NCI-H1417 treated with DMSO at 0.1 percent for 48 hours (cell line): ENCODE measurements around the gene PTGS2.
"Not testable (repeated sequence)": the region's sequence is repeated elsewhere in the genome, so short reads cannot be mapped to it uniquely, and the experiment has no call there.

Experiments
- DNase-seq: peaks from one replicate; lab custom pipeline; 2025; lab: John Stamatoyannopoulos, UW

Gene PTGS2

DNA sequence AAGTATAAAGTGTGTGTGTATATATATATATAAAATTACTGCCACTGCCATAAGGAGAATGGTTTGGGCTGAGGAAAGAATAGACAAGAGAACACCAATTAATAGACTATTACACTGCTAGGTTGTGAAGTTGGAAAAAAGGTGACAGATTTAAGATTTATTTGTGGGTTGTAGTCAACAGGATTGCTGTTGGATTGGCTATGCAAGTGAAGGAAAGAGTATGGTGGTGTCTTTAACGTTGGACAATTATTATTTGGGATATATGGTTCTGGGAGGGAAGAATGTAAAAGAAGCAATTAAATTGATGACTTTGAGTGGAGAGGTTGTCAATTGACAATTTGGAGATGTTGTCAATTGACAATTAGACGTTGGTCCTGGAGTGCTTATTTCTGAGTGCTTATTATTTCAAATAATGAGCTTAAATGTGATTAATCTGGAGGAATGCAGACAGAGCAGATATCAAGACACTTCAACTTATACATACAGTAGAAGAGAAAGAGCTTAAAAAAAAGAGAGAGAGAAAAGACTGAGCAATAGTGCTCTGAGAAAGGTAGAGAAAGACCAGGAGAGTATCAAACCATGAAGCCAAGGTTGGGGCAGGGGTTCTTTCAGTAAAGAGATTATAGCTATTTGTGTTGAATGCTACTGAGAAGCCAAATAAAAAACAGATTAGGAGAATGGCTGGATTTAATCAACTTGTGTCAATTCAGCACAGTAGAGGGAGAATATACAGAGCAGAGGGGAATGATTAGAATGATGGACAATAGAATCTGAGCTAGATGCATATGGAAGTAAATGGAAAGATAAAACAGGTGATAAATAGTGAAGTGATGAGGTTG, 9.7 kb downstream of the PTGS2 start:
- no peak for DNase-seq

DNA sequence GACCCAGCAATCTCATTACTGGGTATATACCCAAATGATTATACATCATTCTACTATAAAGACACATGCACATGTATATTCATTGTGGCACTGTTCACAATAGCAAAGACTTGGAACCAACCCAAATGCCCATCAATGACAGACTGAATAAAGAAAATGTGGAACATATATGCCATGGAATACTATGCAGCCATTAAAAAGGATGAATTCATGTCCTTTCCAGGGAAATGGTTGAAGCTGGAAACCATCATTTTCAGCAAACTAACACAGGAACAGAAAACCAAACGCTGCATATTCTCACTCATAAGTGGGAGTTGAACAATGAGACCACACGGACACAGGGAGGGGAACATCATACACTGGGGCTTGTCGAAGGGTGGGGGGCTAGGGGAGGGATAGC, 10.4 kb downstream of the PTGS2 start:
- not testable (repeated sequence) for DNase-seq

DNA sequence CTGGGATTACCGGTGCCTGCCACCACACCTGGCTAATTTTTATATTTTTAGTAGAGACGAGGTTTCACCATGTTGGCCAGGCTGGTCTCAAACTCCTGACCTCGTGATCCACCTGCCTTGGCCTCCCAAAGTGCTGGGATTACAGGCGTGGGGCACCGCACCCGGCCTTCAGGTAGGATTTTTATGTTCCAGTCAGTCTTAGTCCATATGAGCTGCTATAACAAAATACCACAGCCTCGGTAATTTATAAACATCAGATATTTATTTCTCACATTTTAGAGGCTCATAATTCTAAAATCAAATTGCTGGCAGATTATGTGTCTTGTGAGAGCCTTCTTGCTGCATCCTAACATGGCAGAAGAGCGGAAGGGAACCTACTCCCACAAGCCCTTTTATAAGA, 16.0 kb downstream of the PTGS2 start:
- DNase-seq = not testable (repeated sequence)

DNA sequence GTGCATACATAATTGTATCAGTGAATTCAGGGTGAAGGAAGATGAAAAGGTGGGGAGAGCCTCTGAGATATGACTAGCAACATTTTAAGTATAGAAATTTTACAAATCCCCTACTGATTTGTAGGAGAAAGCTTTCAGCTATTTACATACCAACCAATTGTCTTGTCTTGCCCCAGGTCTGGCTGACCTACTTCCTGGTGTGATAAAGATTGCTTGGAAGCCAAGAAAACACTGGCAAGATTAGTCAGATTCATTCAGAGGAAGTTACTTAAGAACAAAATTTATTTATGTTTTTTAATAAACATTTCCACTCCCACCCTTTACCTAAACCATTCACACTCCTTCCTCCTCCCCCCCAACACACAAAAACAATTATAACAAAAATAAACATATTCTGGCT, 17.5 kb downstream of the PTGS2 start:
- no peak for DNase-seq

DNA sequence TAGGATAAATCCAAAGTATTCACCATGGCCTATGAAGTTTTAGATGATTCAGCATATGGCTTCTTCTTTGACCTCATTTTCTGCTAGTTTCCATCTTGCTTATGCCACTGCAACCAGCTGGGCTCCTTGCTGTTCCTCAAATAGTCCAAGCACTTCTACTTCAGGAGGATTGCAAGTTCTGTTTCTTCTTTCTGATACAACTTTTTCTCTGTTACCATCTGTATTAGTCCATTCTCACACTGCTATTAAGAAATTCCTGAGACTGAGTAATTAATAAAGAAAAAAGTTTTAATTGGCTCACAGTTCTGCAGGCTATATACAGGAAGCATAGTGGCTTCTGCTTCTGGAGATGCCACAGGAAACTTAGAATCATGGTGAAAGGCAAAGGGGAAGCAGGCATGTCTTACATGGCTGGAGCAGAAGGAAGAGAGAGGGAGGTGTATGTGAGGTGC, 20.3 kb downstream of the PTGS2 start:
- DNase-seq = no peak

DNA sequence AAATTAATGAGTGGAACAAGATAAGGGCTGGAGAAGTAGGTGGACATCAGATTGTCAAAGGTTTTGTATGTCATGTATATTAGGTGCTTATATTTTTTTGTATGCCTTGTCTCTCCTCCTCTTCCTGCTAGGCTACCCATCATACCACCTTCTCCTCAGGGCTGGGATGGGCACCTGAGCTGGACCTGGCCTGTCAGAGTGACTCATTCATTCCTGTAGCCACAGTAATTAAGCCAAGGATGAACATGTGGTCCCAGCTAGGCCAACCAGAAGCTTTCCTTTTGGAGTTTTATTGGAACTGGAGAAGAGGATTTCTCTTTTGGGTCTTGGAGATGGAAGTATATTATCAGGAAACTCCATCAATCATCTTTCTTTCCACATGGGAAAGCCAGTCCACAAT, 21.2 kb downstream of the PTGS2 start:
- no peak for DNase-seq

DNA sequence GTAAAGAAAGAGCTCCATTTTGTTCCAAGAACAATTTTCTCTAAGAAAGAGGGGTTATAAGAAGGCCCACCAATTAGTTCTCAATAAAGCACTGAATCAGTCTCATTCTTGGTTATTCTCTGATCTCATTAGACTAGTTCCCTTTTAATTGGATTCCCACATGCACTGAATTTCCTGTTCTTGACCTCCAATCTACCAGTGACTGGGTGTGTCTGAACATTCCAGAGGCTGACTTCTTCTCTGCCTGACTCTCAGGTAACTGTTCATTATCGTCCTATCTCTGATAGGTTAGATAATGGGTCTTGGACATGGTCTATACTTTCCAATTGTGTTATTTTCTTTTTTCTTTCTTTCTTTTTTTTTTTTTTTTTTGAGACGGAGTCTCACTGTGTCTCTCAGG, 22.7 kb downstream of the PTGS2 start:
- DNase-seq = no peak

DNA sequence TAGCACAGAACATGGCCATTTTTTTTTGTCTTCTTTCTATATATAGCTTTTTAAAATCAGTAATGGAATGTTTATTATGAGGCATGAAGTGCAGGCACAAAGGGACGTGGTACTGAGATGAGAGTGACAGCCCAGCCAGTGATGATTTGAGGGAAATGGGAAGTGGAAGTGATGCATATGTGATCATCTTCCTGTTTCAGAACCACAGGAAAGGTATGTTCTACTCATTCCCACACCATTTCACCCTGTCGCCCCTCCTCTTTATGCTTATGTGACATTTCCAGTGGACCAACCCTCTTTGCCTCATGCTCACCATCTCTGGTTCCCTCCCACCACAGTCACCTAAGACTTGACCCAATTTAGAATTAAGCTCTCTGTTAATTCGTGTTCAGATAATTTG, 24.3 kb downstream of the PTGS2 start:
- no peak for DNase-seq

DNA sequence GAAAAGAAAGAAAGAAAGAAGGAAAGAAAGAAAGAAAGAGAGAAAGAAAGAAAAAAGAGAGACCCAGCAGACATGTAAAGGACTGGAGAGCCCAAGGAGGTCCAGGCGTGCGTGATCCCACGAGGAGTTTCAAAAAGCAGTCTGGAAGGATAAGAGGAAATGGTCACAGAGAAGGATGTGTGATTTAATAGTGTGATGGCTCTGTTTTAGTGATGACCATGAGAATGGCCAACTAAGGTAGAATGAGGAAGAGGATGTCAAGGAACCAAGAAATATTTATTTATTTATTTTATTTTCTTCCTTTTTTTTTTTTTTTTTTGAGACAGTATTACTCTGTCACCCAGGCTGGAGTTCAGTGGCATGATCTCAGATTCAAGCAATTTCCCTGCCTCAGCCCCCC, 25.5 kb downstream of the PTGS2 start:
- DNase-seq = no peak

DNA sequence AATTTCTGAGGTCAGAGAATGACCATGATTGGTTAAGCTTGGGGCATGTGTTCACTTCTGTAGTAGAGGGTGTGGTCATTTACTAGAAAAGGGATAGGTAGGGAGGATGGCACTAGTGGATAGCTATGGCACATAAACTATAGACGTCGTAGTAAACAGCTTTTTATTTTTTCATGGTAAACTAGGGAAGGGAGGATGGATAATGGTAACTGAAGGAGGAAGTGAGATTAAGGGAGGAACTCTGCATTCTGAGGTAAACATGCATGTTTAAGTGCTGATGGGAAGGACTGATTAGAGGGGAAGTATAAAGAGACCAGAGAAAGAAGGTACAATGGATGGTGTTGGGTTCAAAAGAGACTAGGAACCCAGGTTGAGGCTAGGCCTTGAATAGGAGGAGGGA, 26.9 kb downstream of the PTGS2 start:
- no peak for DNase-seq

DNA sequence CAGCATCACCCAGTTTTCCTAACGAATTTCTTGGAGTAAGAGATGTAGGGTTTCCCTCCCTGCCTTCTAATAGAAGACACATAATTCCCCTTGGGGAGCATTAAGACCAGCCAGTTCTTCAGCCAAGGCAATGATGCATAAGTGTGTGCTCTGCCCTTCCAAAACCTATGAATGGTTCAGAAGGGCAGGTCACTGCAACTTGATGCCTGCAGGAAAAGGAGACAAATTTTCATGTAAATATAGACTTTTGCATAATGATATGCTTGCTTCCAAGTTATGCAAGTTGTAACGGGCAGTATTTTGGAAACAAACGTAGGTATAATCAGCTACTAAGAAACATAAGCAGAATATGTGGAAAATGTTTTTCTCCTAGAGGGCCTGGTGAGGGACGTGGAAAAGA, 31.6 kb downstream of the PTGS2 start:
- DNase-seq = no peak

DNA sequence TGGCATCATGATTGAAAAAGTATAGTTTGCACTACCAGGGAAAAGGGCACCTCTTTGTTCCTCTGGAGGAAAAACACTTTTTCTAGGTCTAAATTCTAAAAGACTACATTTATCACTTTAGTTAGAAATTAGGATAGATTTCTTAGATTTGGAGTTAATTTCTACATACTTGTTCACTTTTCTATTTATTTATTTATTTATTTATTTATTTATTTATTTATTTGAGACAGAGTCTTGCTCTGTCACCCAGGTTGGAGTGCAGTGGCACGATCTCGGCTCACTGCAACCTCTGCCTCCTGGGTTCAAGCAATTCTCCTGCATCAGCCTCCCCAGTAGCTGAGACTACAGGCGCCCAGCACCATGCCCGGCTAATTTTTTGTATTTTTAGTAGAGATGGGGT, 32.2 kb downstream of the PTGS2 start:
- DNase-seq = not testable (repeated sequence)

DNA sequence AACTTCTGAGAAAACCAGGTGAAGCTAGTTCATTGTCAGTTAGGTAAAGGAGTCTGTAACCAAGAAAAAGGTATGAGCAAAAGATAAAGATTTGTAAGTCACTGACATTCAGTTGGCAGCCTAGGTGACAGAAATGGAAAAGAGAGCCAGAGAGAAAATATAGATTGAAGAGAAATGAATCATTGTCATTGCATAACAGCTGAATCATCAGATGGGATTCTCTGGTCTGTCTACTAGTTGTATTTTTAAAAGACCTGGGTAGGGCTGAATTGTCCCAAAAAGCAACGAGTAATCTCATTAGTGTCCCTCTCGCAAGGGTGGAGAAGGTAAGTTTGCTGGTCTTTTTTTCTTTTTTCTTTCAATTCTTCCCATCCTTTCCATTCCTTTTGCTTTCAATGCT, 36.6 kb downstream of the PTGS2 start:
- no peak for DNase-seq

DNA sequence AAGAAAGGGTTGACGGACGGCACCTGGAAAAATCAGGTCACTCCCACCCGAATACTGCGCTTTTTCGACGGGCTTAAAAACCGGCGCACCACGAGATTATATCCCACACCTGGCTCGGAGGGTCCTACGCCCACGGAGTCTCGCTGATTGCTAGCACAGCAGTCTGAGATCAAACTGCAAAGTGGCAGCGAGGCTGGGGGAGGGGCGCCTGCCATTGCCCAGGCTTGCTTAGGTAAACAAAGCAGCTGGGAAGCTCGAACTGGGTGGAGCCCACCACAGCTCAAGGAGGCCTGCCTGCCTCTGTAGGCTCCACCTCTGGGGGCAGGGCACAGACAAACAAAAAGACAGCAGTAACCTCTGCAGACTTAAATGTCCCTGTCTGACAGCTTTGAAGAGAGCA, 42.7 kb downstream of the PTGS2 start:
- not testable (repeated sequence) for DNase-seq

DNA sequence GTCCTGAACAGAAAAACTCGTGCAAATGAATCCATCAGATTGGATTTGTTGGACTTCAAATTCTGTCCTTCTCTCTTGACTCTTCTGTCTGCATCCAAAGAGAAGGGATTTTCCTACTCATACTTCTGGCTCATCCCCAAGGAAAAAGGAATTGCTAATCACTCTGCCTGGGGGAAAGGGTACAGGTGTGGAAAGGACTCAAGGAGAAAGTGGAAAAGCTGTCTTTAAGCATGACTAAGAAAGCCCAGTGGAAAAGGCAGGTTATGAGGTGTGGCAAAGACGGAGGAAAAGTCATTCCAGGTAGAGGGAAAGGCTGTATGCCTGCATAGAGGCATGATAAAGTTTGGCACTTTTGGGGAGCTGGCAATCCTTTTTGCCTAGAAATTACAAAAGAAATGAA, 43.4 kb downstream of the PTGS2 start:
- no peak for DNase-seq

DNA sequence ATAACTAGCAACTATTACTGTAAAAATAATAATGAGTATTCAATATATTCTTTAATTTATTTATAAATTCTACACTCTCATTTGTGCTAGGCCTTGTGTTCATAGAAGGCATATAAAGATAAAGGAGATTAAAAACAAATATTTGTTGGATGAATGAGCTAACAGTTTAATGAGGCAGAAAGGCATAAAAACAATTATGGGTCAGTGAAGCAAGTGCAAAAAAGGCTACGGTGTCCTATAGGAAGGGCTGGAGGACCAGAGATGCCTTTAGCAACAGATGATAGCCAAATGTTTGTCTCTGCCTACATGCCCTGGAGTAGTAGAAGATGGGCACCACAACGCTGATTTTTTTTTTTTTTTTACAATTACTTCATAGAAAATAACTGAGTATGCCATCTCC, 45.7 kb downstream of the PTGS2 start:
- DNase-seq = no peak

DNA sequence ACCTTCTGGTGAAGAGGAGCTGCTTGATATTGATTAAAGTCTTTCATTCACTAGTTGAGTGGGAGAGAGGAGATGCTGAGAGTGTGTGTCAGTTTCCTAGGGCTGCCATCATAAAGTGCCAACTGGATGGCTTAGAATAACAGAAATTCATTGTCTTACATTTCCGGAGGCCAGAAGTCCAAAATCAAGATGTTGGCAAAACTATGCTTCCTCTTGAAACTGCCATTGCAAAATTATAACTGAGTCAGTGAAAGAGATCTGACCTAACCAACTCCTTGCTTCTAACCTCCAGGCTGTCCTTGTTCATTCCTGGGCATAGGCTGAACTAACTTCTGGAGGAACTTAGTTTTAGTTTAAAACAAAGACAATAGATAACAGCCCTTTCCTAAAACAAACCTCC, 47.1 kb downstream of the PTGS2 start:
- no peak for DNase-seq

DNA sequence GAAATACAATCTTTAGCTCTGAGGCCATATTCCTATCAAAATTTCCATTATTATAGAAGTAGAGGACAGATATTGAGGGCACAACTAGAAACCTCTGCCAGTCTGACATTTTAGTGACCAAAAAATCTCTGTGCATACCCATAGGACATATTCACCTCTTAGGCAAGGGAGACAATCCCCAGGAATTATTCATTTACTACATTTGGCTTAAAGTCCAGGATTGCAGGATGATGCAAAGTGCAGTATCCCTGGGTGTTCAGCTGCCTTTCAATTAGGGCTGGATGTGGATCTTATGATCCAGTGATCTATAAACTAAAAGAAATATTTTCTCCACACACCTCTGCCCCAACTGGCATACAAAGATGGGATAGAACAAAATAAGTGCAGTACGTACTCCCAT, 50.9 kb downstream of the PTGS2 start:
- no peak for DNase-seq

DNA sequence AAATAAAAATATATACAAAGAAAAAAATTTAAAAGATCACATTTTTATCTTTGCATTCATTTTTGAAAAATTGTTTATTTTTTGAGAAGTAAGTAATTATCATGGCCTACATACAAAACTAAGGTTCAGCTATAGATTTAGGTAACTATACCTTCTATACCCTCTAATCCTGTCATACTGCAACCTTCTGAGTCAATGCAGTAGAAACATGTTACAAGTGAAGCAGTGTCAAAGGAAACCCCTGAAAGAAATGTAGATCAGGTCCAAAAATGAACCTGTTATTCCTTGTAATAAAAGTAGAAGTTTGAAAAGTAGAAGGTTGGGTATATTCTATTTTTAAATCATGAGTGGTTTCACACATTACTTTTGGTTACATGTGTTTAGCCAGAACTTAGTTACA, 51.3 kb downstream of the PTGS2 start:
- no peak for DNase-seq

DNA sequence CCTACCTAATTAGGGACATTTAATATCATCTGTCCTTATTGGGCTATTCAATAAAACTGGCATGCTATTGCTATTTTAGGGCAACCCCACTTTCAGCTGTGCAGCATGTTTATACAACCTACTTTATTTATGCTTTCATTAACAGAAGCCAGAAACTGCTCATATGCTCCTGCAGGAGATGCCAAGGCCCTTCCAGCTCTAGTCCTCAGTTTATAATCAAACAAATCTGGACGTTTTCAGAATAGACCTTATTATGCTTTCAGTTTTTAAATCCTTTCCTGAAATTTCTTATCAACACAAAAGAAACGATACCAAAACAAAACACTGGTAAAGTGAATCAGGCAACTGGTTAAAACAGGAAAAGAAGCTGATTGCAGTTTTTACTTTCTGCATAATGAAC, 53.2 kb downstream of the PTGS2 start:
- DNase-seq = no peak

DNA sequence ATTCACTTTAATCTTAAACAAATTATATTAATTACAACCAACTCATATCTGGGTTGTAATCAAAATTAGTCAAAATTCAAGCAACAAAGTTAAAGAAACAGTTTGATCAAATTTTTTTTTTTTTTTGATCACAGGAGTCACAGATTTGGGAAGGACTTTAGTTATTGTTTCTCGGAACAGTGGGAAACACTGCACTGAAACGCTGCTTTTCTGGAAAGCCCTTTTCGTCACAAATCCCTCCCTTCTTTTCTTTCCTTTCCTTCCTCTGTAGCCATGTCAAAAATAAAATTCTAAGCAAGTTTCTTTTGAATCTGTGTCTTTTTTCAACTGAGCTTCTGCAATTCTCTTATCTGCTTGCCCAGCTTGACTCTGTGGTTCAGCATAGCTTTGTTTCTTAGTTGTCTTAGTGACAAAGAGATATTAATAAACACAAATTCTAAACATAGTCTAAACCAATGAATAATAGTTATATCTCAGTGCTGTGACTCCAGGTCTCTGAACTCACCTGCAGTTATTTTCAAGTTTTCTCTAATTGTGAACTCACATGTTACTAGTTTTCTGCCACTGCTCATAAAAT, 53.8 kb downstream of the PTGS2 start:
- DNase-seq = no peak

DNA sequence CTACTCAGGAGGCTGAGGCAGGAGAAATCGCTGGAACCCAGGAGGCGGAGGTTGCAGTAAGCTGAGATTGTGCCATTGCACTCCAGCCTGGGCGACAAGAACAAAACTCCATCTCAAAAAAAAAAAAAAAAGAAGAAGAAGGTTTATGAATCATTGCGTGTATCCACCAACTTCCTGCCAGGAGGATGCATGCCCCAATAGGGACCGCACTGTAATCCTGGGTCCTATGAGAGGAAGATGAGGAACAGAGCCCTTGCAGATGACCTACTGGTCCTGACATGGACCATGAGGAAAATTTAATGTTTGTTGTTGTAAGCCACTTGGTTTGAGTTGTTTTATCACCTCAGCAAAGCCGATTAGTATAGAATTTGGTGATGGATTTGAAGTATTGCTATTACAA, 56.7 kb downstream of the PTGS2 start:
- no peak for DNase-seq
